Measurements from ENCODE around the gene NFYA. TPM values are rescaled to one million over a fixed set of nuclear protein-coding genes. Genes with fewer than 3 reads are reported as not detected.
"Not testable (repeated sequence)": the region's sequence is repeated elsewhere in the genome, so short reads cannot be mapped to it uniquely, and the experiment has no call there.

NFYA gene
- total and polyA plus RNA-seq, 7 donors: 2.7 to 14.2 (median 11.9) TPM

DNA sequence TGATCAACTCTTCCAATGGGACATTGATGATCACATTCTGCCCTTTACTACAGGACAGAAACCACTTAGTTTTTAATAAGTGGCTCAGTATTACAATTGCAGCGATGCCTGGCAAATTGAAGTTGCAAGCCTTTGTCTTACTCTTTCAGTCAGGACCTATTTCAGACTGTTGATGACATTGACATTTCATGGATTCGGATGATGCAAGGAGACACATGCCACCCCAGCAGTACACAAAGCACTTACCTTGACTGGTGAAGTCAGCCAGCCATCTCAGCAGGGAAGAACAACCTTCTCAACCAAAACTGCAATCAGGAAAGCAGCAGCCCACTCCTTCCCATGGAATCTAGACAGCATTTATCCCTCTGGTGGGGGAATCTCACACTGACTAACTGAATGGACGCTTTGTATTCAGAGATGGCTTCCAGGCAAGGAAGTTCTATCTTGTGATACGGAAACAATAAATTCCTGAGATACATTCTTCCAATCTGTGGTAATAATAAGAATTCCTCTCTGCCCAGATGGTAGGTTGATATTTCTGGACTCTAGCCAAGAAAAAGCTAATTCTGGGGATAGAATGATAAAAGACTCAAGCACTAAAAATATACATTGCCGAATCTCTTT, 24.8 kb downstream of the NFYA start:
- TF ChIP-seq, protein P1, sequence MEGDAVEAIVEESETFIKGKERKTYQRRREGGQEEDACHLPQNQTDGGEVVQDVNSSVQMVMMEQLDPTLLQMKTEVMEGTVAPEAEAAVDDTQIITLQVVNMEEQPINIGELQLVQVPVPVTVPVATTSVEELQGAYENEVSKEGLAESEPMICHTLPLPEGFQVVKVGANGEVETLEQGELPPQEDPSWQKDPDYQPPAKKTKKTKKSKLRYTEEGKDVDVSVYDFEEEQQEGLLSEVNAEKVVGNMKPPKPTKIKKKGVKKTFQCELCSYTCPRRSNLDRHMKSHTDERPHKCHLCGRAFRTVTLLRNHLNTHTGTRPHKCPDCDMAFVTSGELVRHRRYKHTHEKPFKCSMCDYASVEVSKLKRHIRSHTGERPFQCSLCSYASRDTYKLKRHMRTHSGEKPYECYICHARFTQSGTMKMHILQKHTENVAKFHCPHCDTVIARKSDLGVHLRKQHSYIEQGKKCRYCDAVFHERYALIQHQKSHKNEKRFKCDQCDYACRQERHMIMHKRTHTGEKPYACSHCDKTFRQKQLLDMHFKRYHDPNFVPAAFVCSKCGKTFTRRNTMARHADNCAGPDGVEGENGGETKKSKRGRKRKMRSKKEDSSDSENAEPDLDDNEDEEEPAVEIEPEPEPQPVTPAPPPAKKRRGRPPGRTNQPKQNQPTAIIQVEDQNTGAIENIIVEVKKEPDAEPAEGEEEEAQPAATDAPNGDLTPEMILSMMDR (IDR thresholded peaks at IDR 0.05): no peak
- intact Hi-C loops (cut with DNase I): loop anchor here in 1 of 2 donors (1.0 kb wide), 1 partner anchor 11 kb away; no protein-coding TSS in a partner anchor
- 60 to 73% (median 65%) methylated on average over 5 of the region's 5 CpGs for WGBS, 3 donors
- ATAC-seq (peak; percentile 59 to 76 (median 70)), DNase-seq (no peak)
- no peaks in the 10 kb centered on the region for H3K9me3 ChIP-seq
- peaks cover 16% of the 10 kb centered on the region for H3K4me1 ChIP-seq
- H3K27me3 ChIP-seq (ENCODE audit: insufficient read depth in 3 of 3, low read length in 2 of 3): no peaks in the 10 kb centered on the region
- peak overlapping the region; percentile 3 for H3K27ac ChIP-seq
- H3K4me3 ChIP-seq: no peak overlapping the region
- peaks cover 25 to 84% of the 10 kb centered on the region in 2 donors for H3K36me3 ChIP-seq (ENCODE audit: insufficient read depth in 1 of 2, low read depth in 1 of 2)

DNA sequence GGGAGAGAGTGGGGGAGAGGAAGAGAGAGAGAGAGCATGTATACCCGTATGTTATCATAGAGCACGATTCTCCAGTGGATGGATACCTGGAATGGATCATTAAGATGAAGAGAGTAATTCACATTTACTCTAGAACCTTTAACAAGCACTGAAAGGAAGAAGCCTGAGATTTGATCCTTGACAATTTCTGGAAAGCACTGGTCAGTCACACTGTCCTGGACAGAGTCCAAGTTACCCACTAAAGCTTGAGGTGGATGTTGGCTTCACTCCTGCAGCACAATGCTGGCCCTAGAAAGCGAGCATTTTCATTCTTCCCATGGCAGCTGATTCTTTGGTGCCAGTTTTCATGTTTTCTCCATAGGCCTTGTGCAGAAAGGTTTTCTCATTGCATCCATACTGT, 25.6 kb downstream of the NFYA start:
- Histone ChIP-seq H3K27me3 (ENCODE audit: insufficient read depth in 3 of 3, low read length in 2 of 3) (no peaks in the 10 kb centered on the region), H3K4me1 (peaks cover 16% of the 10 kb centered on the region), H3K36me3 (ENCODE audit: insufficient read depth in 1 of 2, low read depth in 1 of 2) (peaks cover 22 to 76% of the 10 kb centered on the region in 2 donors), H3K9me3 (no peaks in the 10 kb centered on the region), H3K4me3 (no peak overlapping the region), H3K27ac (peak overlapping the region; percentile 3)
- peak in 1 of 4 donors; percentile 62 for ATAC-seq
- TF ChIP-seq, protein P1 (IDR thresholded peaks at IDR 0.05): no peak
- no peak for DNase-seq
- intact Hi-C loops (cut with DNase I): no loop called here
- WGBS, 3 donors: 29 to 48% (median 32%) methylated on average over 3 of the region's 3 CpGs

DNA sequence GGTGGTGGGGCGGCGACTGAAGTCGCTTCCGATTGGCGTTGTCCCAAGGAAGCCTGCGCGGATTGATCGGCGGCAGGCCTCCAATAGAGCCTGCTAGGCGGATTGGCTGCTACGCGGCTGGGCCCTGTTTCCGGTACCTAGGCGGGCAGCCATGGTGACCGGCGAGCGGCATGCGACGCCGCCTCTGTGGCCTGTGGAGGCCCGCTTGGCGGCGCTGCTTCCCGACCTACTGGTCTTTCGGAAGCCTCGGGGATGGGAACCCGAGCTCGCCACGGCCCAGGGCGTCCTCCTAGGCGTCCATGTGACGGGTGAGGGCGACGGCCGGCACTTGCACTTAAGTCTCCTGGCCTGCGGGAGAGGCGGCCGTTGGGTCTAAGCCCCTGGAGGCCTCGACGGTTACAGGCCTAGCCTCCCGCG, 28.1 kb downstream of the NFYA start:
- Histone ChIP-seq H3K27me3 (ENCODE audit: insufficient read depth in 3 of 3, low read length in 2 of 3) (no peaks in the 10 kb centered on the region), H3K4me1 (peaks cover 16% of the 10 kb centered on the region), H3K9me3 (no peaks in the 10 kb centered on the region), H3K4me3 (no peak overlapping the region), H3K36me3 (ENCODE audit: insufficient read depth in 1 of 2, low read depth in 1 of 2) (peaks cover 15 to 51% of the 10 kb centered on the region in 2 donors), H3K27ac (no peak overlapping the region)
- peak in 1 of 4 donors; percentile 17 for ATAC-seq
- DNase-seq: peak in 1 of 2 donors; percentile 42
- intact Hi-C loops (cut with DNase I): no loop called here
- 79 to 86% (median 84%) methylated on average over 42 of the region's 42 CpGs for WGBS, 3 donors
- TF ChIP-seq, protein P1 (IDR thresholded peaks at IDR 0.05): no peak

DNA sequence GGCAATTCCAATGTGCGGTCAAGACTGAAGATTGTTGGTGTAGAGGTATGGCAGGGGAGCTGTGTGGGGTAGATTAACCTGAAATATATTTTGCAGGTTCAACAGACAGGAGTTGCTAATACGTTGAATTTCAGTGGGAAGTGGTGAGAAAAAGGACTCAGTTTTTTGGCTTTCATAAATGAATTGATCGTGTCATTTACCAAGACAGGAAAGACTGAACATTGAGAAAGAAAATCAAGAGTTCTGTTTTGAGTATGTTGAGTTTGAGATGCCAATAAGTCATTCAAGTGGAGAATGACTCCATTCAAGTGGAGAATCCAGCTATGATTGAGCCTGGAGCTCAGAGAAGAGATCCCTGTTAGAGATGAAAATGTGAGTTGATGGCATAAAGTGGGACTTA, 31.1 kb downstream of the NFYA start:
- Histone ChIP-seq H3K9me3 (no peaks in the 10 kb centered on the region), H3K4me3 (no peak overlapping the region), H3K36me3 (ENCODE audit: insufficient read depth in 1 of 2, low read depth in 1 of 2) (peaks cover 2 to 26% of the 10 kb centered on the region in 2 donors), H3K4me1 (peaks cover under 1% of the 10 kb centered on the region), H3K27me3 (ENCODE audit: insufficient read depth in 3 of 3, low read length in 2 of 3) (no peaks in the 10 kb centered on the region), H3K27ac (no peak overlapping the region)
- TF ChIP-seq, protein P1 (IDR thresholded peaks at IDR 0.05): no peak
- ATAC-seq (no peak), DNase-seq (no peak)
- 96 to 98% (median 97%) methylated on average over 3 of the region's 3 CpGs for WGBS, 3 donors
- intact Hi-C loops (cut with DNase I): no loop called here

DNA sequence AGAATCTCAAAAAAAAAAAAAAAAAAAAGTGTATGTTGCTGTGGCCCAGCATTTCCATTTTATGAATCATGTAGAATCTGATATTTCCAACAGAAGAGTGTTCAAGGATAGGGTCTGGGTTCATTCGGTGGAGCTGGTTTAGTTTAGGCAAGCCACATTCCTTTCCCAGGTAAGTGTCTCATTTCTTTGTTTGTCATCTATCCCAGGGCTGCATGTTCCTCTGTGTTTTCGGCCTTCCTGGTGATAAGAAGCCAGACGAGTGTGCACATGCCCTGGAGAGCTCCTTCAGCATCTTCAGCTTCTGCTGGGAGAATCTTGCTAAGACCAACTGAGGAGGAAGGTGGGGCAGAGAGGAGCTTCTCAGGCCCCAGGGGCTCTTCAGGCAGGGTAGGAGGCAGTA, 38.2 kb downstream of the NFYA start:
- Histone ChIP-seq H3K9me3 (no peaks in the 10 kb centered on the region), H3K27me3 (ENCODE audit: insufficient read depth in 3 of 3, low read length in 2 of 3) (no peaks in the 10 kb centered on the region), H3K36me3 (ENCODE audit: insufficient read depth in 1 of 2, low read depth in 1 of 2) (peaks cover 3 to 20% of the 10 kb centered on the region in 2 donors), H3K4me3 (no peak overlapping the region), H3K27ac (no peak overlapping the region), H3K4me1 (no peaks in the 10 kb centered on the region)
- ATAC-seq: no peak
- intact Hi-C loops (cut with DNase I): no loop called here
- no peak for DNase-seq
- TF ChIP-seq, protein P1 (IDR thresholded peaks at IDR 0.05): no peak
- 90 to 95% (median 95%) methylated on average over 3 of the region's 3 CpGs for WGBS, 3 donors

DNA sequence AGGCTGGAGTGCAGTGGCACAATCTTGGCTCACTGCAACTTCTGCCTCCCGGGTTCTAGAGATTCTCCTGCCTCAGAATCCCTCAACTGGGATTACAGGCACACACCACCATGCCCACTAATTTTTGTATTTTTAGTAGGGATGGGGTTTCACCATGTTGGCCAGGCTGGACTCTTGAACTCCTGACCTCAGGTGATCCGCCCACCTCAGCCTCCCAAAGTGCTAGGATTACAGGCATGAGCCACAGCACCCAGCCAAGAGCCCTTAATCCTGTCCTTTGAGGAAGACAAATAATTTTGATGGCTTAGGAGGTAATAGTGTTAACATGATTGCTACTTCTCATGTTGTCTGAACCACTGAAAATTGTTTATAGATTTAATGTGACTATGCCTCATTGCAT, 42.3 kb downstream of the NFYA start:
- H3K27me3 ChIP-seq (ENCODE audit: insufficient read depth in 3 of 3, low read length in 2 of 3); intact Hi-C loops (cut with DNase I); H3K4me1 ChIP-seq; H3K9me3 ChIP-seq; H3K4me3 ChIP-seq; ATAC-seq; H3K27ac ChIP-seq; DNase-seq: not testable (repeated sequence)
- peaks cover 3 to 16% of the 10 kb centered on the region in 2 donors for H3K36me3 ChIP-seq (ENCODE audit: insufficient read depth in 1 of 2, low read depth in 1 of 2)
- 41 to 78% (median 58%) methylated on average over 2 of the region's 2 CpGs for WGBS, 3 donors
